ENCODE data around the gene TMIGD2.

DNA sequence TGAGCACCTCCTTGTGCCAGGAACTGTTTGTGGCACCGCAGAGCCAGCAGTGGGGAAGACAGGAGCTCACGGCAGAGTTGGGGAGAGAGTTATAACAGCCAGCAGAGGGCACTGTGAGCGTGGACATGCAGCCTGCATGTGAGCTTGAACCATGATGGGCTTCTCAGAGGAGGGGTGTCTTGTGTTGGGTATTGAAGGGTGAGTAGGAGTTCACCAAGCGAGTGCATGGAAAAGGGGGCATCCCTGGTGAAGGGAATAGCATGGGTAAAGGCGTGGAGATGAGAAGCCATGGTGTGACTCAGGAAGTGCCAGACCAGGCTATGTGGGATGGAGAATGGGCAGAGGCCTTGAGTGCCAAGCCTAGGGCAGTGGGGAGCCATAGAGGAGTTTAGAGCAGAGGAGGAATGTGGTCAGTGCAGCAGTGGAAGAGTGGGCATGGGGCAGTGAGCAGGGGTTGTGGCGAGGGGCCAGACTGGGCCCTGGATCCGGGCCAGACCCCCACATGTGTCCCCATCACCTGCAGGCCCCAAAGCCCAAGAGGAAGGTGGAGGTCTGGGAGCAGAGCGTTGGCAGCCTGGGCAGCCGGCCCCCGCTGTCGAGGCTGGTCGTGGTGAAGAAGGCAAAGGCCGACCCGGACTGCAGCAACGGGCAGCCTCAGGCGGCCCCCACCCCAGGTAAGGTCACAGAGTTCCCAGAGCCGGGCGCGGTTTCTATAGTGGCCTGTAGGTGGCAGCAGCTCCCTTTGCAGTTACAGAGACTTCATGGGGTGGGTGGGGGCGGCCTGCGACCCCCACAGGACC lies 34.9 kb downstream of the TMIGD2 start:
- TF ChIP-seq, protein P1, sequence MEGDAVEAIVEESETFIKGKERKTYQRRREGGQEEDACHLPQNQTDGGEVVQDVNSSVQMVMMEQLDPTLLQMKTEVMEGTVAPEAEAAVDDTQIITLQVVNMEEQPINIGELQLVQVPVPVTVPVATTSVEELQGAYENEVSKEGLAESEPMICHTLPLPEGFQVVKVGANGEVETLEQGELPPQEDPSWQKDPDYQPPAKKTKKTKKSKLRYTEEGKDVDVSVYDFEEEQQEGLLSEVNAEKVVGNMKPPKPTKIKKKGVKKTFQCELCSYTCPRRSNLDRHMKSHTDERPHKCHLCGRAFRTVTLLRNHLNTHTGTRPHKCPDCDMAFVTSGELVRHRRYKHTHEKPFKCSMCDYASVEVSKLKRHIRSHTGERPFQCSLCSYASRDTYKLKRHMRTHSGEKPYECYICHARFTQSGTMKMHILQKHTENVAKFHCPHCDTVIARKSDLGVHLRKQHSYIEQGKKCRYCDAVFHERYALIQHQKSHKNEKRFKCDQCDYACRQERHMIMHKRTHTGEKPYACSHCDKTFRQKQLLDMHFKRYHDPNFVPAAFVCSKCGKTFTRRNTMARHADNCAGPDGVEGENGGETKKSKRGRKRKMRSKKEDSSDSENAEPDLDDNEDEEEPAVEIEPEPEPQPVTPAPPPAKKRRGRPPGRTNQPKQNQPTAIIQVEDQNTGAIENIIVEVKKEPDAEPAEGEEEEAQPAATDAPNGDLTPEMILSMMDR (IDR thresholded peaks at IDR 0.05) = peak; percentile 71 to 75 (median 74)
- TF ChIP-seq POLR2A (IDR thresholded peaks at IDR 0.05) = no peak
